Frontal cortex (tissue), 1 donor: ENCODE measurements around the gene ZC4H2. TPM values are rescaled to one million over a fixed set of nuclear protein-coding genes. Genes with fewer than 3 reads are reported as not detected.

Experiments used
- total RNA-seq: library from RNA; depleted of rRNA; stranded (reverse); fragments of >200 nt; gene quantifications from one replicate; pipeline ENCODE4 v1.2.3, GENCODE V29; 2014

The ZC4H2 gene
- total RNA-seq, 1 donor from 2014 or later = 11.0 TPM

Other genes starting within 250 kb of the ZC4H2 start
- 5.3 TPM for gene ZC3H12B, start 58.4 kb upstream of the ZC4H2 start, total RNA-seq